ENCODE data around the gene CDC14B. TPM values are rescaled to one million over a fixed set of nuclear protein-coding genes. Genes with fewer than 3 reads are reported as not detected.
"Not testable (repeated sequence)": the region's sequence is repeated elsewhere in the genome, so short reads cannot be mapped to it uniquely, and the experiment has no call there.

The CDC14B gene
- polyA plus RNA-seq, 4 donors: 12.7 to 29.3 (median 27.4) TPM

- DNase-seq (ENCODE audit: low read depth in 4 of 4, low spot score in 3 of 4): no peak
These were observed 114.2 kb downstream of the CDC14B start for GRCh38 chr9:96505316-96505991.

GRCh38 chr9:96503918-96504317 lies 115.7 kb downstream of the CDC14B start:
- DNase-seq (ENCODE audit: low read depth in 4 of 4, low spot score in 3 of 4): no peak

GRCh38 chr9:96503374-96503748 lies 116.3 kb downstream of the CDC14B start:
- DNase-seq (ENCODE audit: low read depth in 4 of 4, low spot score in 3 of 4): not testable (repeated sequence)

GRCh38 chr9:96502539-96503373 lies 116.9 kb downstream of the CDC14B start:
- no peak for DNase-seq (ENCODE audit: low read depth in 4 of 4, low spot score in 3 of 4)

GRCh38 chr9:96501633-96502538 lies 117.8 kb downstream of the CDC14B start:
- DNase-seq (ENCODE audit: low read depth in 4 of 4, low spot score in 3 of 4): no peak

GRCh38 chr9:96500696-96501632 lies 118.7 kb downstream of the CDC14B start:
- no peak for DNase-seq (ENCODE audit: low read depth in 4 of 4, low spot score in 3 of 4)

- DNase-seq (ENCODE audit: low read depth in 4 of 4, low spot score in 3 of 4): no peak
These were observed 120.4 kb downstream of the CDC14B start for GRCh38 chr9:96499257-96499656.

- DNase-seq (ENCODE audit: low read depth in 4 of 4, low spot score in 3 of 4): no peak
These were observed 120.8 kb downstream of the CDC14B start for GRCh38 chr9:96498796-96499195.

GRCh38 chr9:96497117-96497399 lies 122.6 kb downstream of the CDC14B start:
- no peak for DNase-seq (ENCODE audit: low read depth in 4 of 4, low spot score in 3 of 4)

GRCh38 chr9:96496368-96497116 lies 123.1 kb downstream of the CDC14B start:
- no peak for DNase-seq (ENCODE audit: low read depth in 4 of 4, low spot score in 3 of 4)

GRCh38 chr9:96495341-96495740 lies 124.3 kb downstream of the CDC14B start:
- DNase-seq (ENCODE audit: low read depth in 4 of 4, low spot score in 3 of 4): no peak

GRCh38 chr9:96494215-96494800 lies 125.3 kb downstream of the CDC14B start:
- DNase-seq (ENCODE audit: low read depth in 4 of 4, low spot score in 3 of 4): no peak

- DNase-seq (ENCODE audit: low read depth in 4 of 4, low spot score in 3 of 4): no peak
These were observed 125.9 kb downstream of the CDC14B start for GRCh38 chr9:96493757-96494156.

GRCh38 chr9:96492993-96493531 lies 126.6 kb downstream of the CDC14B start:
- no peak for DNase-seq (ENCODE audit: low read depth in 4 of 4, low spot score in 3 of 4)

GRCh38 chr9:96491880-96492525 lies 127.6 kb downstream of the CDC14B start:
- DNase-seq (ENCODE audit: low read depth in 4 of 4, low spot score in 3 of 4): no peak

GRCh38 chr9:96491079-96491879 lies 128.4 kb downstream of the CDC14B start:
- DNase-seq (ENCODE audit: low read depth in 4 of 4, low spot score in 3 of 4): peak in 2 of 4 donors; percentile 26 to 45

- DNase-seq (ENCODE audit: low read depth in 4 of 4, low spot score in 3 of 4): no peak
These were observed 129.0 kb downstream of the CDC14B start for GRCh38 chr9:96490534-96491078.

Data from left renal pelvis (tissue), 4 donors.